PC-3 (cell line): ENCODE data around the gene MTF1. TPM values are rescaled to one million over a fixed set of nuclear protein-coding genes. Genes with fewer than 3 reads are reported as not detected.

Experiments
- ATAC-seq: fragments of 200-7000 bp; cut with Tn5 transposase; 2 replicates; pipeline ENCODE4 v1.9.1; 2020; ENCODE audit warnings: mild to moderate bottlenecking, moderate library complexity
- BruUV-seq: library from RNA; stranded (reverse); fragments of 400-500 nt; replicated peaks from 2 replicates; lab custom pipeline; 2021; lab: Mats Ljungman, UMichigan
- CTCF ChIA-PET: fragments of 300-600 bp; sonication (Branson Sonifier 250); formaldehyde crosslinking; loops from one replicate; lab custom pipeline; 2022; ENCODE audit warnings: antibody characterized with exemption; lab: Charles Lee
- POLR2A ChIA-PET: fragments of 300-600 bp; sonication (Branson Sonifier 250); formaldehyde crosslinking; loops from one replicate; lab custom pipeline; 2022; ENCODE audit warnings: antibody characterized with exemption; ENCODE audit not compliant: unreplicated experiment; lab: Charles Lee
- DNase-seq: peaks from one replicate; pipeline ENCODE4 v3.0.0-alpha.2; 2015
- H2AFZ ChIP-seq: fragments of 300-600 bp; sonication (generic); 2 replicates; pipeline ENCODE4 v1.6.0; 2016; ENCODE audit warnings: antibody characterized with exemption, low read length
- H3F3A ChIP-seq: fragments of 300-600 bp; sonication (generic); one replicate; pipeline ENCODE4 v1.6.0; 2017; ENCODE audit warnings: antibody characterized with exemption, low read length, control low read depth, mild to moderate bottlenecking; ENCODE audit not compliant: unreplicated experiment
- H3K27ac ChIP-seq: fragments of 300-600 bp; sonication (generic); 2 replicates; pipeline ENCODE4 v1.5.1; 2016; ENCODE audit warnings: mild to moderate bottlenecking, low read length
- H3K27me3 ChIP-seq: fragments of 300-600 bp; sonication (generic); 2 replicates; pipeline ENCODE4 v1.6.1; 2016; ENCODE audit warnings: low read length, mixed read lengths
- H3K36me3 ChIP-seq: fragments of 300-600 bp; sonication (generic); 2 replicates; pipeline ENCODE4 v1.6.1; 2016; ENCODE audit warnings: low read depth, mixed run types, low read length, mixed read lengths
- H3K4me1 ChIP-seq: fragments of 300-600 bp; sonication (generic); 2 replicates; pipeline ENCODE4 v1.5.1; 2016; ENCODE audit warnings: low read length; ENCODE audit not compliant: insufficient read depth
- H3K4me2 ChIP-seq: fragments of 300-600 bp; sonication (generic); 2 replicates; pipeline ENCODE4 v1.6.0; 2016; ENCODE audit warnings: low read length
- H3K4me3 ChIP-seq: fragments of 300-600 bp; sonication (generic); 2 replicates; pipeline ENCODE4 v1.5.1; 2016; ENCODE audit warnings: mild to moderate bottlenecking, low read length, mixed read lengths
- H3K79me2 ChIP-seq: fragments of 300-600 bp; sonication (generic); 2 replicates; pipeline ENCODE4 v1.6.1; 2017; ENCODE audit warnings: low read length, mixed read lengths
- H3K9ac ChIP-seq: fragments of 300-600 bp; sonication (generic); 2 replicates; pipeline ENCODE4 v1.6.0; 2016; ENCODE audit warnings: mild to moderate bottlenecking, low read length
- H3K9me2 ChIP-seq: fragments of 300-600 bp; sonication (generic); replicated peaks from 2 replicates; pipeline ENCODE4 v1.6.1; 2016; ENCODE audit warnings: mixed run types, low read length, mixed read lengths
- H3K9me3 ChIP-seq: fragments of 300-600 bp; sonication (generic); 2 replicates; pipeline ENCODE4 v1.6.1; 2016; ENCODE audit warnings: low read length, mixed read lengths
- H4K20me1 ChIP-seq: fragments of 300-600 bp; sonication (generic); 2 replicates; pipeline ENCODE4 v1.6.1; 2016; ENCODE audit warnings: low read length, mixed read lengths
- CTCF ChIP-seq: fragments of 300-600 bp; sonication (generic); conservative IDR thresholded peaks from 2 replicates; pipeline ENCODE4 v1.5.1; 2017; ENCODE audit warnings: antibody characterized with exemption, low read depth, mild to moderate bottlenecking, low read length
- EZH2 ChIP-seq: fragments of 300-600 bp; sonication (generic); IDR thresholded peaks from one replicate; pipeline ENCODE4 v1.6.1; 2017; ENCODE audit warnings: antibody characterized with exemption, mild to moderate bottlenecking, low read length; ENCODE audit not compliant: unreplicated experiment
- EZH2phosphoT487 ChIP-seq: fragments of 300-600 bp; sonication (generic); IDR thresholded peaks from 2 replicates; pipeline ENCODE4 v1.6.1; 2018; ENCODE audit warnings: mild to moderate bottlenecking, antibody characterized with exemption, low read length, borderline replicate concordance
- intact Hi-C: fragments of 100-400 bp; cut with micrococcal nuclease; formaldehyde crosslinking; loops from 2 replicates; pipeline ENCODE4 v1.9.0; 2023
- total RNA-seq: library from RNA; depleted of rRNA; stranded (reverse); fragments of >200 nt; gene quantifications from 2 replicates; pipeline ENCODE4 v1.2.3, GENCODE V29; 2014

Gene MTF1
- total RNA-seq, 1 experiment from 2014 or later: 5.4 TPM

GRCh38 chr1:37821481-37821880, 37.9 kb downstream of the MTF1 start:
- Histone ChIP-seq H3K4me1 (peaks cover 9% of the 10 kb centered on the region), H3K4me2 (no peak overlapping the region), H3K27ac (no peak overlapping the region), H3K9me3 (no peaks in the 10 kb centered on the region), H4K20me1 (no peaks in the 10 kb centered on the region), H3F3A (no peaks in the 10 kb centered on the region), H3K9ac (no peak overlapping the region), H3K4me3 (no peak overlapping the region), H3K36me3 (peaks cover 29% of the 10 kb centered on the region), H3K79me2 (no peaks in the 10 kb centered on the region), H3K9me2 (no peaks in the 10 kb centered on the region), H3K27me3 (no peaks in the 10 kb centered on the region), H2AFZ (no peak overlapping the region)
- no TSS peak for BruUV-seq
- TF ChIP-seq CTCF (no peak), EZH2 (no peak), EZH2phosphoT487 (no peak)
- ChIA-PET POLR2A (no interaction called here), CTCF (no interaction called here)
- no peak for DNase-seq
- ATAC-seq: no peak
- intact Hi-C loops: no loop called here

- Histone ChIP-seq H3K4me3 (no peak overlapping the region), H3K79me2 (no peaks in the 10 kb centered on the region), H3K9me3 (no peaks in the 10 kb centered on the region), H3K4me2 (no peak overlapping the region), H3K36me3 (peaks cover 23% of the 10 kb centered on the region), H3K4me1 (no peaks in the 10 kb centered on the region), H3K9me2 (no peaks in the 10 kb centered on the region), H3K9ac (no peak overlapping the region), H3K27ac (no peak overlapping the region), H4K20me1 (no peaks in the 10 kb centered on the region), H2AFZ (no peak overlapping the region), H3F3A (no peaks in the 10 kb centered on the region), H3K27me3 (no peaks in the 10 kb centered on the region)
- CTCF ChIA-PET: no interaction called here
- TF ChIP-seq CTCF: no peak
- TF ChIP-seq EZH2: no peak
- TF ChIP-seq EZH2phosphoT487: no peak
- DNase-seq: no peak
- no peak; the same call in 1 of the 2 replicates for ATAC-seq
- intact Hi-C loops: no loop called here
- POLR2A ChIA-PET: interaction anchor here (0.6 kb wide), 1 partner anchor 114 kb away, joined by 3 read pairs; no protein-coding TSS in a partner anchor
- BruUV-seq: no TSS peak
Observed at GRCh38 chr1:37817481-37817880, 41.9 kb downstream of the MTF1 start.

GRCh38 chr1:37814252-37814651, 45.1 kb downstream of the MTF1 start:
- intact Hi-C loops: no loop called here
- BruUV-seq: no TSS peak
- ChIA-PET POLR2A (no interaction called here), CTCF (interaction anchor here (0.7 kb wide), 1 partner anchor 46 kb away, joined by 13 read pairs; no protein-coding TSS in a partner anchor)
- DNase-seq (no peak), ATAC-seq (no peak)
- H3K9ac ChIP-seq: no peak overlapping the region
- no peaks in the 10 kb centered on the region for H4K20me1 ChIP-seq
- H3K79me2 ChIP-seq: peaks cover 7% of the 10 kb centered on the region; the same call in 1 of the 2 replicates
- no peak overlapping the region for H3K4me3 ChIP-seq
- no peak overlapping the region for H3K4me2 ChIP-seq
- H3F3A ChIP-seq: no peaks in the 10 kb centered on the region
- H3K9me2 ChIP-seq: no peaks in the 10 kb centered on the region
- no peaks in the 10 kb centered on the region for H3K9me3 ChIP-seq
- no peak overlapping the region for H2AFZ ChIP-seq
- peaks cover 16% of the 10 kb centered on the region for H3K4me1 ChIP-seq
- H3K36me3 ChIP-seq: peaks cover 4% of the 10 kb centered on the region; the same call in 1 of the 2 replicates
- H3K27me3 ChIP-seq: no peaks in the 10 kb centered on the region
- no peak for TF ChIP-seq EZH2
- TF ChIP-seq CTCF: no peak
- no peak for TF ChIP-seq EZH2phosphoT487
- H3K27ac ChIP-seq: no peak overlapping the region
